Stimulated activated naive CD8-positive, alpha-beta T cell treated with anti-CD3 and anti-CD28 coated beads, Interleukin-15, amount 100 ng/mL, for 72 hours (primary cell): Measurements from ENCODE around the gene UTP15.
A peak's percentile ranks its signal among the peaks of the same experiment; 100 is the strongest.

Experiments used
- ATAC-seq: fragments of 150-1000 bp; cut with Tn5 transposase; 2 replicates; pipeline ENCODE4 v1.10.0; 2021; ENCODE audit warnings: mild to moderate bottlenecking, moderate library complexity
- DNase-seq, 2 donors: peaks; one replicate each; pipeline ENCODE4 v3.0.0; 2021 to 2022
- H3K27ac Mint-ChIP-seq, 2 donors: one replicate each; pipeline ENCODE4 v1.8.0; 2022; ENCODE audit warnings: mild to moderate bottlenecking in 2 of 2, mixed read lengths in 2 of 2, moderate library complexity in 2 of 2
- H3K27me3 Mint-ChIP-seq: one replicate; pipeline ENCODE4 v1.8.0; 2022; ENCODE audit warnings: mixed read lengths
- H3K4me1 Mint-ChIP-seq: one replicate; pipeline ENCODE4 v1.8.0; 2022; ENCODE audit warnings: mild to moderate bottlenecking, mixed read lengths
- H3K4me3 Mint-ChIP-seq, 2 donors: one replicate each; pipeline ENCODE4 v1.8.0; 2022; ENCODE audit warnings: mild to moderate bottlenecking in 2 of 2, mixed read lengths in 2 of 2, moderate library complexity in 1 of 2
- H3K9me3 Mint-ChIP-seq, 2 donors: one replicate each; pipeline ENCODE4 v1.8.0; 2022; ENCODE audit warnings: mixed read lengths in 2 of 2

Gene UTP15

GRCh38 chr5:73625944-73626811 is 60.6 kb downstream of the UTP15 start, which contains the start of gene ARHGEF28:
ARHGEF28 (plus strand) TSS chr5:73626196; CDS start chr5:73684852, 58,656 bp downstream.
- ATAC-seq (peak; percentile 79), DNase-seq (peak; percentile 13 to 15)
- Mint-ChIP-seq H3K27ac (no peak within 1 kb of the TSS), H3K4me3 (peak within 1 kb of the TSS; percentile 51 to 57), H3K9me3 (no peaks in the 10 kb centered on the region), H3K27me3 (peaks cover 79% of the 10 kb centered on the region), H3K4me1 (no peaks in the 10 kb centered on the region)

GRCh38 chr5:73626814-73627313 is 61.3 kb downstream of the UTP15 start:
- DNase-seq (no peak), ATAC-seq (no peak)
- Mint-ChIP-seq H3K4me1 (no peaks in the 10 kb centered on the region), H3K9me3 (no peaks in the 10 kb centered on the region), H3K4me3 (no peak overlapping the region), H3K27ac (no peak overlapping the region), H3K27me3 (peaks cover 72% of the 10 kb centered on the region)

- H3K27me3 Mint-ChIP-seq, result peaks cover 51% of the 10 kb centered on the region
- ATAC-seq (no peak), DNase-seq (no peak)
- no peak overlapping the region for H3K4me3 Mint-ChIP-seq
- no peaks in the 10 kb centered on the region for H3K4me1 Mint-ChIP-seq
- no peak overlapping the region for H3K27ac Mint-ChIP-seq
- H3K9me3 Mint-ChIP-seq, result no peaks in the 10 kb centered on the region
Observed at GRCh38 chr5:73629456-73629855, 63.9 kb downstream of the UTP15 start.

GRCh38 chr5:73630765-73631164 is 65.2 kb downstream of the UTP15 start:
- Mint-ChIP-seq H3K9me3 (no peaks in the 10 kb centered on the region), H3K4me3 (no peak overlapping the region), H3K27ac (no peak overlapping the region), H3K4me1 (no peaks in the 10 kb centered on the region), H3K27me3 (peaks cover 41% of the 10 kb centered on the region)
- DNase-seq (no peak), ATAC-seq (no peak)

- no peaks in the 10 kb centered on the region for H3K4me1 Mint-ChIP-seq
- H3K27me3 Mint-ChIP-seq, result peaks cover 38% of the 10 kb centered on the region
Observed at GRCh38 chr5:73631500-73631899, 66.0 kb downstream of the UTP15 start.

More at GRCh38 chr5:73631500-73631899, 66.0 kb downstream of the UTP15 start:
- H3K9me3 Mint-ChIP-seq, result no peaks in the 10 kb centered on the region
- ATAC-seq, result no peak
- H3K4me3 Mint-ChIP-seq, result no peak overlapping the region
- DNase-seq, result no peak
- H3K27ac Mint-ChIP-seq, result no peak overlapping the region
